Gastrocnemius medialis (tissue), 4 donors: Measurements from ENCODE around the gene CYTH1. TPM values are rescaled to one million over a fixed set of nuclear protein-coding genes. Genes with fewer than 3 reads are reported as not detected.
A peak's percentile ranks its signal among the peaks of the same experiment; 100 is the strongest.

Experiments
- ATAC-seq, 2 donors: fragments of 150-250 bp; one replicate each; pipeline ENCODE4 v1.9.1; 2016
- DNase-seq, 2 donors: peaks; one replicate each; pipeline ENCODE4 v3.0.0-alpha.2; 2019
- H3K27ac ChIP-seq, 4 donors: fragments of 200-600 bp; sonication (generic); 1 replicate in 1 of 4; 2 replicates in 3 of 4; pipeline ENCODE4 v1.5.1; 2016 to 2018; ENCODE audit warnings: mild to moderate bottlenecking in 2 of 4, moderate library complexity in 1 of 4
- H3K27me3 ChIP-seq, 3 donors: fragments of 200-600 bp; sonication (generic) in 2 of 3; 1 replicate in 1 of 3; 2 replicates in 2 of 3; pipeline versions ENCODE4 v1.5.1 to v1.6.0; 2016 to 2019; ENCODE audit warnings: mild to moderate bottlenecking in 1 of 3, moderate library complexity in 1 of 3
- H3K36me3 ChIP-seq, 2 donors: fragments of 200-600 bp; sonication (generic) in 1 of 2; one replicate each; pipeline ENCODE4 v1.5.1; 2017 to 2018
- H3K4me1 ChIP-seq, 2 donors: fragments of 200-600 bp; sonication (generic) in 1 of 2; one replicate each; pipeline ENCODE4 v1.5.1; 2016 to 2017; ENCODE audit warnings: mild to moderate bottlenecking in 2 of 2
- H3K4me3 ChIP-seq, 4 donors: fragments of 200-600 bp; sonication (generic) in 3 of 4; 1 replicate in 1 of 4; 2 replicates in 3 of 4; pipeline ENCODE4 v1.5.1; 2016 to 2019; ENCODE audit warnings: mild to moderate bottlenecking in 2 of 4
- H3K9me3 ChIP-seq, 3 donors: fragments of 200-600 bp; sonication (generic) in 2 of 3; 1 replicate in 1 of 3; 2 replicates in 2 of 3; pipeline ENCODE4 v1.5.1; 2016 to 2019
- POLR2A ChIP-seq, 2 donors: fragments of 450-650 bp; IDR thresholded peaks; one replicate each; pipeline ENCODE4 v1.6.1; 2017; ENCODE audit warnings: antibody characterized with exemption in 2 of 2, mild to moderate bottlenecking in 2 of 2, moderate library complexity in 2 of 2
- in situ Hi-C, 4 donors: fragments of 200-750 bp; cut with MboI; loops; one replicate each; pipeline versions ENCODE4 v1.15.0 to v1.8.0; 2017; ENCODE audit warnings: low sequenced_read_pairs in 4 of 4
- intact Hi-C: fragments of 100-400 bp; cut with DNase I; formaldehyde crosslinking; loops from one replicate; pipeline ENCODE4 v1.15.1; 2023; ENCODE audit warnings: low total_unique reads
- total RNA-seq, 4 donors: library from RNA; depleted of rRNA; stranded (reverse); fragments of >200 nt; gene quantifications; one replicate each; pipeline versions ENCODE4 v1.1.0 to v1.2.3, GENCODE V29; 2016
- TF ChIP-seq, protein P1 (sequence below), 5 experiments: fragments of 450-650 bp in 3 of 5; fragments of 200-600 bp in 2 of 5; sonication (generic) in 2 of 5; IDR thresholded peaks in 4 of 5; conservative IDR thresholded peaks in 1 of 5; 1 replicate in 4 of 5; 2 replicates in 1 of 5; pipeline ENCODE4 v1.5.1; 2016 to 2019; ENCODE audit warnings: antibody characterized with exemption in 5 of 5, mild to moderate bottlenecking in 3 of 5, moderate library complexity in 3 of 5

Gene CYTH1
- total RNA-seq, 4 donors from 2014 or later: 24.7 to 43.7 (median 32.4) TPM

DNA sequence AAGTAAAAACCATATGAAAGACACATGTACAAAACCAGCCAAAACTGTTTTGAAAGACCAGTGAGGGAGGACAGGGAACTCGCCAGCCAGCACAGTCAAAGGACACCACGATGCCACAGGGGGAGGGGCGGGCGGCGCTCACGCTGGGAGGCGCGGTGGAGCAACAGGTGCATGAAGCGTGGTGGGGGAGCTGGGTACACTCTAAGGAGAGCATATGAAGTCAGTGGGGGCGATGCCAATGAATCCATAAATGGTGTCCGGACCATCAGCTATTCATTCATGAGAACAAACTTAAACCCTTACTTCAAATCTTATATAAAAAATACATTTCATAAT, 103.9 kb downstream of the CYTH1 start:
- Histone ChIP-seq H3K4me3 (no peak overlapping the region), H3K36me3 (peaks cover 0 to 25% of the 10 kb centered on the region in 2 donors), H3K27ac (peak overlapping the region; percentile 86 to 98 (median 90)), H3K9me3 (no peaks in the 10 kb centered on the region), H3K27me3 (no peaks in the 10 kb centered on the region), H3K4me1 (peaks cover 40 to 68% of the 10 kb centered on the region in 2 donors)
- DNase-seq: peak; percentile 87 to 96
- peak; percentile 71 to 73 for ATAC-seq
- in situ Hi-C loops: no loop called here
- intact Hi-C loops: loop anchor here (5.0 kb wide), 3 partner anchors 104 to 236 kb away; partner anchors contain the start of genes CYTH1 and USP36
- TF ChIP-seq POLR2A (IDR thresholded peaks at IDR 0.05): no peak
- TF ChIP-seq, protein P1, sequence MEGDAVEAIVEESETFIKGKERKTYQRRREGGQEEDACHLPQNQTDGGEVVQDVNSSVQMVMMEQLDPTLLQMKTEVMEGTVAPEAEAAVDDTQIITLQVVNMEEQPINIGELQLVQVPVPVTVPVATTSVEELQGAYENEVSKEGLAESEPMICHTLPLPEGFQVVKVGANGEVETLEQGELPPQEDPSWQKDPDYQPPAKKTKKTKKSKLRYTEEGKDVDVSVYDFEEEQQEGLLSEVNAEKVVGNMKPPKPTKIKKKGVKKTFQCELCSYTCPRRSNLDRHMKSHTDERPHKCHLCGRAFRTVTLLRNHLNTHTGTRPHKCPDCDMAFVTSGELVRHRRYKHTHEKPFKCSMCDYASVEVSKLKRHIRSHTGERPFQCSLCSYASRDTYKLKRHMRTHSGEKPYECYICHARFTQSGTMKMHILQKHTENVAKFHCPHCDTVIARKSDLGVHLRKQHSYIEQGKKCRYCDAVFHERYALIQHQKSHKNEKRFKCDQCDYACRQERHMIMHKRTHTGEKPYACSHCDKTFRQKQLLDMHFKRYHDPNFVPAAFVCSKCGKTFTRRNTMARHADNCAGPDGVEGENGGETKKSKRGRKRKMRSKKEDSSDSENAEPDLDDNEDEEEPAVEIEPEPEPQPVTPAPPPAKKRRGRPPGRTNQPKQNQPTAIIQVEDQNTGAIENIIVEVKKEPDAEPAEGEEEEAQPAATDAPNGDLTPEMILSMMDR (IDR thresholded peaks at IDR 0.05 in 4 of 5, conservative IDR thresholded peaks at IDR 0.05 in 1 of 5): no peak

DNA sequence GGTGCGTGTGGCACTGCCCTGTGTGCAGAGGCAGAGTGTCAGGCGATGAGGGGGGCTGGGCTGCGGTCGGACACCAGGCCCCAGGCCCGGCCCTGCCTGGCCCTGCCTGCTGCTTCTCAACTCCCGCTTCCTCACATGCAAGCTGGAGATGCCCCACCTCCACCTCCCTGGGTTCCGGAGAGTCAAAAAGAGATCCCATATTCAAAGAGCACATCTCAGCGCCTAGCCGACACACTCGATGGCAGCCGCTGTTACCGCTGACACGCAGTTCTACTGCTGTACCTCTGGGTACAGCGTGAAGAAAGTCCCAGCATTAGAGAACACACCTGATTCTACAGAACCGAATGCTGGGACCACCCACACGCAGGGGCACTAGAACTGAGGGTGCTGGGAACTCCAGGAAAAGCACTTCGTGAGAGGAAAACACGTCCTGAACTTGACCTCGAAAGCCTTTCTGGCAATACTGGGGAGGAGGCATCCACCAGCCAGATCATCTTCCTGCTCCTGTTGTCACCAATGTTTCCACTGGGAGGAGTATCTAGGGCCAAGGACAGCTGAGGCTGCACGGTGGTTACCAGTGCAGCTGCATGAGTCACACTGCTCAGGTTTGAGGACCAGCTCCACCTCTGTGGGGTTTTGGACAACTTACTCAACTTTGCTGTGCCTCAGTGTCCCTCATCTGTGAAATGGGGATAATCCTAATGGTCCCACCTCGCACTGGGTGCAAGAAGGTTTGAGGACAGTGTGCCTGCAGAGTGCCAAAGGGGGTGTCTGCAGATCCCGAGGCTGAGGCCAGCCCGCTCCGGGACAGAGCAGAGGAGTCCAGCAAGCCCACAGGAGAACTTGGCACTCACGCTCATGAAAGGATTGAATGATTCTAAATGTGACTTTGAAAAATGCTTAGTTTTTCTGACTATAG, 104.5 kb downstream of the CYTH1 start:
- H3K4me1 ChIP-seq: peaks cover 46 to 74% of the 10 kb centered on the region in 2 donors
- peak overlapping the region; percentile 86 to 98 (median 90) for H3K27ac ChIP-seq
- H3K9me3 ChIP-seq: no peaks in the 10 kb centered on the region
- peaks cover 0 to 25% of the 10 kb centered on the region in 2 donors for H3K36me3 ChIP-seq
- H3K27me3 ChIP-seq: no peaks in the 10 kb centered on the region
- in situ Hi-C loops: no loop called here
- intact Hi-C loops: loop anchor here (5.0 kb wide), 3 partner anchors 105 to 235 kb away; partner anchors contain the start of genes CYTH1 and USP36
- H3K4me3 ChIP-seq: no peak overlapping the region
- ATAC-seq (peak; percentile 82 to 88), DNase-seq (peak; percentile 88 to 93)
- TF ChIP-seq, protein P1 (IDR thresholded peaks at IDR 0.05 in 4 of 5, conservative IDR thresholded peaks at IDR 0.05 in 1 of 5): peak in 1 of 5 experiments; percentile 5
- TF ChIP-seq POLR2A (IDR thresholded peaks at IDR 0.05): peak in 1 of 2 donors; percentile 27

DNA sequence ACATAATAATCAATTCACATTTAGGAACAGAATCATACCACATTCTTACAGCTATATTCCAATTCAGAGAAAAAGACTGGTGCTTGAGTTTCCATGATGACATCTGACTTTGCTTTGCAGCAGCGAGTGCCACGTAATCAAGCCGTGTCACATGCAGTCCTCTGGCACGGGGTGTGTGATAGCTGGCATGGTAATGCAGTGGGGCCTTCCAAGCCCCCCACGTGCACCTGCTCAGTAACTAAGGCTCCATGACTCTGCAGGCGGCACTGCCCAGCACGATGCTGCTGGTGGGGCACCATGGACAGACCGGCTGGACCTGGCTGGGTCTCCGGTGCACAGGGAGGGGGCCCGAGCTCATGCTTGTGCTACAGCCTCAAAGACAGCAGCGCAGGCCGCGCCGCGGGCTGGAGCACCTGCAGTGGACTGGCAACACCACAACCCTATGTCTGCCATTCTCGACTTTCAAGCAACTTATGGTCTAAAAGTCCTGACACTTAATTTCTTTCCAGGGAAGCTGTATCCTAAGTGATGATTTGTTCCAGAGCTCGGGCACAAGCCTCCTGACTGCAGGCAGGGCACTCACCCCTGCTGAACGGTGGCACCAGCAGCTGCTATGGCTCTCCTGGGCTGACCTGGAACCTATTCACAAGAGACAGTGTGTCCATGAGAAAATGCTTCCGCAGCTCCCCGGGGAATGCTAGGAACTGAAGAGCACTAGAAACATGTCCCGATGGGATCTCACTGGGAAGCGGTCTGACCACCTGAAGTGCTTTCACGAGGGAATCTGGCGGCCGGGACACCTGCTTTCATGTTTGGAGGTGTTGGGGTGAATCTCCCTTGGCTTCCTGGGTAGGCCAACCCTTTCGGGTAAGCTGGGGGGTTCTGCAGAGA, 105.4 kb downstream of the CYTH1 start:
- intact Hi-C loops: loop anchor here (5.0 kb wide), 3 partner anchors 106 to 234 kb away; partner anchors contain the start of genes CYTH1 and USP36
- Histone ChIP-seq H3K4me3 (no peak overlapping the region), H3K9me3 (no peaks in the 10 kb centered on the region), H3K27me3 (no peaks in the 10 kb centered on the region), H3K36me3 (peaks cover 0 to 25% of the 10 kb centered on the region in 2 donors), H3K4me1 (peaks cover 53 to 81% of the 10 kb centered on the region in 2 donors), H3K27ac (peak overlapping the region; percentile 86 to 98 (median 90))
- peak; percentile 39 to 65 for DNase-seq
- TF ChIP-seq, protein P1 (IDR thresholded peaks at IDR 0.05 in 4 of 5, conservative IDR thresholded peaks at IDR 0.05 in 1 of 5): no peak
- TF ChIP-seq POLR2A (IDR thresholded peaks at IDR 0.05): peak in 1 of 2 donors; percentile 24
- in situ Hi-C loops: no loop called here
- ATAC-seq: peak; percentile 15 to 20

DNA sequence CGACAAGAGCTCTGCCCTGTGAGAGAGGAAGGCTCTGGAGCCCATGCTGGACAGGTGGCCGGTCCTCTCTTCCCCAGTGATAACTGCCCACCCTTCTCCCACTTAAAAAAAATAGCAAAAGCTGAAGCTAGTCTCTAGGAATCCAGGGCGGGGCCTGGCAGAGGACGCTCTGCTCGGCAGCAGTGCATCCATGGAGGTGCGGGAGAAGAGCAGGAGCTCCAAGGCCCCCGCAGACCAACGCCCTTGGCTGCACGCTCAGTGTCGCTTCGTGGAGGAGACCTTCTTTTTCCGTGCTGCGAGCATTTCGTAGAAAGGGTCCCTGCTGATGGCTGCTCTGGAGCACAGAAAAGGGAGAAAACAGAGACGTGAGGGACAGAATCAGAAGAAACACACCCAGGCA, 106.2 kb downstream of the CYTH1 start:
- Histone ChIP-seq H3K27ac (peak overlapping the region; percentile 86 to 98 (median 90)), H3K36me3 (peaks cover 0 to 25% of the 10 kb centered on the region in 2 donors), H3K4me3 (no peak overlapping the region), H3K27me3 (no peaks in the 10 kb centered on the region), H3K4me1 (peaks cover 53 to 76% of the 10 kb centered on the region in 2 donors), H3K9me3 (no peaks in the 10 kb centered on the region)
- DNase-seq: no peak
- TF ChIP-seq, protein P1 (IDR thresholded peaks at IDR 0.05 in 4 of 5, conservative IDR thresholded peaks at IDR 0.05 in 1 of 5): no peak
- no peak for TF ChIP-seq POLR2A (IDR thresholded peaks at IDR 0.05)
- in situ Hi-C loops (no loop called here), intact Hi-C loops (loop anchor here (2.0 to 5.0 kb wide), 4 partner anchors 106 to 234 kb away; partner anchors contain the start of genes CYTH1 and USP36)
- ATAC-seq: no peak
